ENCODE measurements around the gene PTPRE.

The PTPRE gene

DNA sequence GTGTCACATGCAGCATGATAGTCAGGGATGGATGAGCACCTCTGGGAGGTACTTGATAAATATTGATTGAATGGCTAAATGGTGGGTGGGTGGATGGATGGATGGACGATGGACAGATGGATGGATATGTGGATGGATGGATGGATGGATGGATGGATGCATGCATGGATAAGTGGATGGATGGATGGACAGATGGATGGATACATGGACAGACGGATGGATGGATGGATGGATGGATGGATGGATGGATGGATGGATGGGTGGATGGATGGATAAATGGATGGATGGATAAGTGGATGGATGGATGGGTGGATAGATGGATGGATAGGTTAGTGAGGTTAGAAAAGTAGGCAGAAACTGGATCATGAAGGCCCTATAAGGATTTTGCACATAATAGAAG, 37.4 kb downstream of the PTPRE start:
- no peak for DNase-seq (ENCODE audit: low read depth in 1 of 2, low spot score in 1 of 2)
- no peak overlapping the region for H3K27ac ChIP-seq (replicated peaks)
- TF ChIP-seq SPI1 (IDR thresholded peaks at IDR 0.05; ENCODE audit: borderline replicate concordance, low read depth), result no peak
- TF ChIP-seq, protein P1, sequence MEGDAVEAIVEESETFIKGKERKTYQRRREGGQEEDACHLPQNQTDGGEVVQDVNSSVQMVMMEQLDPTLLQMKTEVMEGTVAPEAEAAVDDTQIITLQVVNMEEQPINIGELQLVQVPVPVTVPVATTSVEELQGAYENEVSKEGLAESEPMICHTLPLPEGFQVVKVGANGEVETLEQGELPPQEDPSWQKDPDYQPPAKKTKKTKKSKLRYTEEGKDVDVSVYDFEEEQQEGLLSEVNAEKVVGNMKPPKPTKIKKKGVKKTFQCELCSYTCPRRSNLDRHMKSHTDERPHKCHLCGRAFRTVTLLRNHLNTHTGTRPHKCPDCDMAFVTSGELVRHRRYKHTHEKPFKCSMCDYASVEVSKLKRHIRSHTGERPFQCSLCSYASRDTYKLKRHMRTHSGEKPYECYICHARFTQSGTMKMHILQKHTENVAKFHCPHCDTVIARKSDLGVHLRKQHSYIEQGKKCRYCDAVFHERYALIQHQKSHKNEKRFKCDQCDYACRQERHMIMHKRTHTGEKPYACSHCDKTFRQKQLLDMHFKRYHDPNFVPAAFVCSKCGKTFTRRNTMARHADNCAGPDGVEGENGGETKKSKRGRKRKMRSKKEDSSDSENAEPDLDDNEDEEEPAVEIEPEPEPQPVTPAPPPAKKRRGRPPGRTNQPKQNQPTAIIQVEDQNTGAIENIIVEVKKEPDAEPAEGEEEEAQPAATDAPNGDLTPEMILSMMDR (IDR thresholded peaks at IDR 0.05; ENCODE audit: insufficient read depth, low read length), result no peak
- no peak for TF ChIP-seq GABPA (IDR thresholded peaks at IDR 0.05; ENCODE audit: low read depth)
- TF ChIP-seq, protein P2, sequence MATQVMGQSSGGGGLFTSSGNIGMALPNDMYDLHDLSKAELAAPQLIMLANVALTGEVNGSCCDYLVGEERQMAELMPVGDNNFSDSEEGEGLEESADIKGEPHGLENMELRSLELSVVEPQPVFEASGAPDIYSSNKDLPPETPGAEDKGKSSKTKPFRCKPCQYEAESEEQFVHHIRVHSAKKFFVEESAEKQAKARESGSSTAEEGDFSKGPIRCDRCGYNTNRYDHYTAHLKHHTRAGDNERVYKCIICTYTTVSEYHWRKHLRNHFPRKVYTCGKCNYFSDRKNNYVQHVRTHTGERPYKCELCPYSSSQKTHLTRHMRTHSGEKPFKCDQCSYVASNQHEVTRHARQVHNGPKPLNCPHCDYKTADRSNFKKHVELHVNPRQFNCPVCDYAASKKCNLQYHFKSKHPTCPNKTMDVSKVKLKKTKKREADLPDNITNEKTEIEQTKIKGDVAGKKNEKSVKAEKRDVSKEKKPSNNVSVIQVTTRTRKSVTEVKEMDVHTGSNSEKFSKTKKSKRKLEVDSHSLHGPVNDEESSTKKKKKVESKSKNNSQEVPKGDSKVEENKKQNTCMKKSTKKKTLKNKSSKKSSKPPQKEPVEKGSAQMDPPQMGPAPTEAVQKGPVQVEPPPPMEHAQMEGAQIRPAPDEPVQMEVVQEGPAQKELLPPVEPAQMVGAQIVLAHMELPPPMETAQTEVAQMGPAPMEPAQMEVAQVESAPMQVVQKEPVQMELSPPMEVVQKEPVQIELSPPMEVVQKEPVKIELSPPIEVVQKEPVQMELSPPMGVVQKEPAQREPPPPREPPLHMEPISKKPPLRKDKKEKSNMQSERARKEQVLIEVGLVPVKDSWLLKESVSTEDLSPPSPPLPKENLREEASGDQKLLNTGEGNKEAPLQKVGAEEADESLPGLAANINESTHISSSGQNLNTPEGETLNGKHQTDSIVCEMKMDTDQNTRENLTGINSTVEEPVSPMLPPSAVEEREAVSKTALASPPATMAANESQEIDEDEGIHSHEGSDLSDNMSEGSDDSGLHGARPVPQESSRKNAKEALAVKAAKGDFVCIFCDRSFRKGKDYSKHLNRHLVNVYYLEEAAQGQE (IDR thresholded peaks at IDR 0.05; ENCODE audit: insufficient replicate concordance, low read depth), result no peak
- no peak for TF ChIP-seq POLR2AphosphoS5 (IDR thresholded peaks at IDR 0.05; ENCODE audit: low read depth)
- no peak overlapping the region for H3K4me3 ChIP-seq (replicated peaks; ENCODE audit: insufficient read depth, low read length)
- H3K27me3 ChIP-seq (ENCODE audit: insufficient read depth, poor library complexity, severe bottlenecking), result no peaks in the 10 kb centered on the region

DNA sequence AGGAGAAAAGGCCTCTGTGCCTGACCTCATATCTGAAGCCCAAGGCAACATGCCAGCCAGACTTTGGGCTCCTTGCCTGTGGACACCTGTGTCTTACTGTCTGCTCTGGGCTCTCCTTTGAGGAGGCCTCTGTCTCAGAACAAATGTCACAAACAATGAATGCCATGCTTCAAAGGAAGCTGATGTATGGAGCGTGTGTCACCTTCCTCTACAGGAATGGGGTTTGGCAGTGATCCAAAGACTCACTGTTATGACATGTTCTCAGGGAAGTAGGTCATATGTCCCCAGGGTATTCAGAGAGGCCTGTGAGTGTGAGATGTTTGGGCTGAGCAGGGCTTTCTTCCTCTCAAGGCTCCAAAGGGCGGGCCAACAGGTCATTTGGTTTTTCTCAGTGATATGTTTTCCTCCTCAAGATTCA, 38.4 kb downstream of the PTPRE start:
- DNase-seq (ENCODE audit: low read depth in 1 of 2, low spot score in 1 of 2), result peak; percentile 79 to 82

DNA sequence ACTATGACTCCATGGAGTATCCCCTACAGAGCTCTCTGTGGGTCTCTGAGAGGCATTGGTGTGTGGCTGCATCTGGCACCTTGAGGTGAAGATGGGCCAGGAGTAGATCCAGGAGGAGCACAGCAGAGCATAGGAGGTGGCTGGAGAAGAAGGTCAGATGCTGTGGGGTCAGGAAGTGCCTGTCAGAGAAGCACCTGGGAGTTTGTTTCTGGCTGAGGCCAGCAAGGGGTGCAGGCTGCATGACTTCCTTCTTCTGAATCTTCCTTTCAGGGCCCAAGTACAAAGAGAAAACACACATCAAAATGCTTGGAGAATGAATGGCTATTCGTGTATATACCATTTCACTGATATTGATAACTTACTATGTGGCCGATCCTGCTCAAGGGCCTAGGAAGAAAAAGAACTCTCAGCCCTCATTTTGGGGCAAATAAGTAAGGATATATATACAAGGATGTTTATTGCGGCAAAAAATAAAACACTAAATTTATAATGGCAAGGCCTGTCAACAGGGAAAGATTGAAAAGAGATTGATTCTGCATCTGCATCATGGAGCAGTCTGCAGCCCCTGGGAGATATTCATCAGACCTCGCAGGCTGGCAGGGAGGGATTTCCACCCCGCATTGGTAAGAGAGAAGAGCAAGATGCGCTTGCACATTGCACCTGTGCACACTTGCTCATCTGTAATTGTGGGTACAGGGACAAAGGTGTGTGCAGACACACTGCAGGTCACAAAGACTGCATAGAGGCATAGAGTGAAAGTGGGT, 39.2 kb downstream of the PTPRE start:
- Histone ChIP-seq H3K27ac (replicated peaks) (peak overlapping the region; percentile 35), H3K27me3 (ENCODE audit: insufficient read depth, poor library complexity, severe bottlenecking) (no peaks in the 10 kb centered on the region), H3K4me3 (replicated peaks; ENCODE audit: insufficient read depth, low read length) (no peak overlapping the region)
- TF ChIP-seq GABPA (IDR thresholded peaks at IDR 0.05; ENCODE audit: low read depth) (no peak), SPI1 (IDR thresholded peaks at IDR 0.05; ENCODE audit: borderline replicate concordance, low read depth) (peak; percentile 64; the same call in 1 of the 2 replicates)
- DNase-seq (ENCODE audit: low read depth in 1 of 2, low spot score in 1 of 2), result peak; percentile 17 to 48

More for the DNA sequence above, 38.4 kb downstream of the PTPRE start:
- H3K4me3 ChIP-seq (replicated peaks; ENCODE audit: insufficient read depth, low read length), result no peak overlapping the region
- no peaks in the 10 kb centered on the region for H3K27me3 ChIP-seq (ENCODE audit: insufficient read depth, poor library complexity, severe bottlenecking)
- TF ChIP-seq, protein P2 (IDR thresholded peaks at IDR 0.05; ENCODE audit: insufficient replicate concordance, low read depth), result no peak
- TF ChIP-seq GABPA (IDR thresholded peaks at IDR 0.05; ENCODE audit: low read depth), result no peak
- TF ChIP-seq, protein P1 (IDR thresholded peaks at IDR 0.05; ENCODE audit: insufficient read depth, low read length), result no peak
- no peak for TF ChIP-seq SPI1 (IDR thresholded peaks at IDR 0.05; ENCODE audit: borderline replicate concordance, low read depth)
- TF ChIP-seq POLR2AphosphoS5 (IDR thresholded peaks at IDR 0.05; ENCODE audit: low read depth), result no peak
- peak overlapping the region; percentile 35 for H3K27ac ChIP-seq (replicated peaks)

DNA sequence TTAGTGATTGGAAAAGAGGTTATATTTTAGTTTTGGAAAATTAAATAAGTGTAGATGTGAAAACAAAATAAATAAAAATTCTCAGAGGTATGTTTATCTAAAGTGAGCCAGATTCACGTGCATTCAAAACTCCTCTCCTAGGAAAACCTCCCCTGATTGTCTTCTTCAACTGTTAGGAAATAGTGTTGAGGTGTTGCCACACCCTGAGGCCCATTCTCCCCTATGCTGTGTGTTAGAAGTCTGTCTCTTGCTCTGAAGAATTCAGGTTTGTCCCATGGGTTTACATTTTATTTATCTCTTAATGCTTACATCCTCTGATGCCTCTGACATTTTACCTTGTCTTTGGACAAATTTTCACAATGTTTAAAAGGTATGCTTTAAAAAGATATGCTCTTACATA, 40.3 kb downstream of the PTPRE start:
- Histone ChIP-seq H3K4me3 (replicated peaks; ENCODE audit: insufficient read depth, low read length) (no peak overlapping the region), H3K27me3 (ENCODE audit: insufficient read depth, poor library complexity, severe bottlenecking) (no peaks in the 10 kb centered on the region), H3K27ac (replicated peaks) (no peak overlapping the region)
- TF ChIP-seq, protein P2 (IDR thresholded peaks at IDR 0.05; ENCODE audit: insufficient replicate concordance, low read depth), result no peak
- TF ChIP-seq SPI1 (IDR thresholded peaks at IDR 0.05; ENCODE audit: borderline replicate concordance, low read depth), result no peak
- peak; percentile 49 to 52 for DNase-seq (ENCODE audit: low read depth in 1 of 2, low spot score in 1 of 2)

All from HL-60 (cell line).